H1 (cell line): ENCODE measurements around the gene TUBGCP2. TPM values are rescaled to one million over a fixed set of nuclear protein-coding genes. Genes with fewer than 3 reads are reported as not detected.

Experiments
- CTBP2 ChIP-seq: IDR thresholded peaks from 2 replicates; pipeline ENCODE4 v1.7.0; 2011; ENCODE audit warnings: borderline replicate concordance, mild to moderate bottlenecking, moderate library complexity, mixed read lengths, low read length; ENCODE audit not compliant: insufficient read depth, insufficient read length
- KDM4A ChIP-seq: IDR thresholded peaks from one replicate; pipeline ENCODE4 v1.7.1; 2012; ENCODE audit warnings: low read depth, mild to moderate bottlenecking, moderate library complexity, low read length, inconsistent platforms; ENCODE audit not compliant: severe bottlenecking
- PHF8 ChIP-seq: fragments of 200-600 bp; sonication (generic); conservative IDR thresholded peaks from 2 replicates; pipeline ENCODE4 v1.7.1; 2012; ENCODE audit warnings: low read depth, mild to moderate bottlenecking, inconsistent platforms, low read length, moderate library complexity
- POLR2A ChIP-seq, 2 experiments: IDR thresholded peaks; 1 replicate in 1 of 2; 2 replicates in 1 of 2; pipeline ENCODE4 v1.6.1; 2011; ENCODE audit warnings: low read depth in 2 of 2, low read length in 2 of 2, mild to moderate bottlenecking in 2 of 2; ENCODE audit errors: control extremely low read depth in 1 of 2
- polyA plus RNA-seq, 7 experiments: library from polyadenylated mRNA; depleted of rRNA in 3 of 7; stranded (reverse) in 5 of 7; unstranded in 2 of 7; fragments of >200 nt in 5 of 7; fragments of 200-250 nt in 2 of 7; gene quantifications; 1 replicate in 5 of 7; 2 replicates in 1 of 7; 4 replicates in 1 of 7; pipeline versions ENCODE4 v1.2.1 to v1.2.3, GENCODE V29; 2011 to 2013; ENCODE audit warnings: missing spikeins in 2 of 7, mixed read lengths in 2 of 7
- total RNA-seq: library from RNA; stranded (reverse); fragmentation: NEBNext Ultra II Directional; extraction: Animal tissue kit (Norgen Biotek cat#: 25700); gene quantifications from 2 replicates; pipeline ENCODE4 v1.2.1, GENCODE V29; 2021
- TF ChIP-seq, protein P1 (sequence below): fragments of 300-600 bp; sonication (generic); IDR thresholded peaks from 2 replicates; pipeline ENCODE4 v1.7.1; 2012; ENCODE audit warnings: low read length, moderate library complexity, mild to moderate bottlenecking, inconsistent platforms; ENCODE audit not compliant: insufficient replicate concordance
- TF ChIP-seq, protein P2 (sequence below), 3 experiments: IDR thresholded peaks; 1 replicate in 2 of 3; 2 replicates in 1 of 3; pipeline versions ENCODE4 v1.5.1 to v1.6.1; 2011; ENCODE audit warnings: low read length in 3 of 3, mild to moderate bottlenecking in 3 of 3, inconsistent platforms in 2 of 3, low read depth in 1 of 3, moderate library complexity in 1 of 3; ENCODE audit not compliant: insufficient read depth in 1 of 3; ENCODE audit errors: control extremely low read depth in 1 of 3

Gene TUBGCP2
- total and polyA plus RNA-seq, 2 of the 8 experiments (the other 6 are each of a cell fraction or from before 2014, with no cell fraction given) = 34.9 to 51.9 TPM

DNA sequence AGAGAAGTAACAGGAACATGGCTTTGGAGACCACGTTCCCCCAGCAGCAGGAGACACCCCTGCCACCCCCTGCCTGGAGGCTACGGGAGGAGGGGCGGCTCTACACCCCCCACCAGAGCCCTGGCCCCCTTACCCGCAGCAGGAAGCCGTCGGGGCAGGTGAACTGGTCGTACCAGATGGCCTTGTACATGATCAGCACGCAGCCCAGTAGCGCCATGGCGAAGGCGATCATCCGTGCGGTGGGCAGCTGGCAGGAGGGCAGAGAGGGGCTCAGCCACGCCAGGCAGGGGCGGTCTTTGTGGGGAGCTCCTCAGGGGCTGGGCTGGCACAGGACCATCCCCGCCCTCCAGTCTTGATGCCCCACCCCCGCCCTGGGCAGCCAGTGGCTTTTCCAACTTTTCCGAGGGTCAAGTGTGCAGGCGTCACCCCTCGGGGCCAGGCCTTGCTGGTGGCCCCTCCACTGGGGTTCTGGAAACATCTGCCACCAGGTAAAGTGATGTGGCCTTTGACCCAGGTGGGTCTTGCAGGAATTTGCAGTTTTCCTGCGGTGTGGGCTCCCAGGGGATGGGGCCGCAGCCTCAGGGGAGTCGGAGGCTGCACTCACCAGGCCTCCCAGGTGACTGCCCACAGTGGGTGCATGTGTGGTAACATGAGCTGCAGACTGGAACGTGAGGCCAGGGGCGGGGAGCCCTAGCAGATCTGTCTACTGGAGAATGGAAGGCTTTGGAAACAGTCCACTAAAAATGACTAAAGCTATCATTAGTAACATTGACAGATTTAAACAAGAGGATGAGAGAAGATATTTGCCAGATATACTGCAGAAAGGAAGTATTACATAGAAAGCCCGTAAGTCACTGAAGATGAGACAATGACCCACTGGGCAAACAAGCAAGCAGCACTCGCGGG is 18.3 kb upstream of the TUBGCP2 start (continued):
- TF ChIP-seq, protein P1, sequence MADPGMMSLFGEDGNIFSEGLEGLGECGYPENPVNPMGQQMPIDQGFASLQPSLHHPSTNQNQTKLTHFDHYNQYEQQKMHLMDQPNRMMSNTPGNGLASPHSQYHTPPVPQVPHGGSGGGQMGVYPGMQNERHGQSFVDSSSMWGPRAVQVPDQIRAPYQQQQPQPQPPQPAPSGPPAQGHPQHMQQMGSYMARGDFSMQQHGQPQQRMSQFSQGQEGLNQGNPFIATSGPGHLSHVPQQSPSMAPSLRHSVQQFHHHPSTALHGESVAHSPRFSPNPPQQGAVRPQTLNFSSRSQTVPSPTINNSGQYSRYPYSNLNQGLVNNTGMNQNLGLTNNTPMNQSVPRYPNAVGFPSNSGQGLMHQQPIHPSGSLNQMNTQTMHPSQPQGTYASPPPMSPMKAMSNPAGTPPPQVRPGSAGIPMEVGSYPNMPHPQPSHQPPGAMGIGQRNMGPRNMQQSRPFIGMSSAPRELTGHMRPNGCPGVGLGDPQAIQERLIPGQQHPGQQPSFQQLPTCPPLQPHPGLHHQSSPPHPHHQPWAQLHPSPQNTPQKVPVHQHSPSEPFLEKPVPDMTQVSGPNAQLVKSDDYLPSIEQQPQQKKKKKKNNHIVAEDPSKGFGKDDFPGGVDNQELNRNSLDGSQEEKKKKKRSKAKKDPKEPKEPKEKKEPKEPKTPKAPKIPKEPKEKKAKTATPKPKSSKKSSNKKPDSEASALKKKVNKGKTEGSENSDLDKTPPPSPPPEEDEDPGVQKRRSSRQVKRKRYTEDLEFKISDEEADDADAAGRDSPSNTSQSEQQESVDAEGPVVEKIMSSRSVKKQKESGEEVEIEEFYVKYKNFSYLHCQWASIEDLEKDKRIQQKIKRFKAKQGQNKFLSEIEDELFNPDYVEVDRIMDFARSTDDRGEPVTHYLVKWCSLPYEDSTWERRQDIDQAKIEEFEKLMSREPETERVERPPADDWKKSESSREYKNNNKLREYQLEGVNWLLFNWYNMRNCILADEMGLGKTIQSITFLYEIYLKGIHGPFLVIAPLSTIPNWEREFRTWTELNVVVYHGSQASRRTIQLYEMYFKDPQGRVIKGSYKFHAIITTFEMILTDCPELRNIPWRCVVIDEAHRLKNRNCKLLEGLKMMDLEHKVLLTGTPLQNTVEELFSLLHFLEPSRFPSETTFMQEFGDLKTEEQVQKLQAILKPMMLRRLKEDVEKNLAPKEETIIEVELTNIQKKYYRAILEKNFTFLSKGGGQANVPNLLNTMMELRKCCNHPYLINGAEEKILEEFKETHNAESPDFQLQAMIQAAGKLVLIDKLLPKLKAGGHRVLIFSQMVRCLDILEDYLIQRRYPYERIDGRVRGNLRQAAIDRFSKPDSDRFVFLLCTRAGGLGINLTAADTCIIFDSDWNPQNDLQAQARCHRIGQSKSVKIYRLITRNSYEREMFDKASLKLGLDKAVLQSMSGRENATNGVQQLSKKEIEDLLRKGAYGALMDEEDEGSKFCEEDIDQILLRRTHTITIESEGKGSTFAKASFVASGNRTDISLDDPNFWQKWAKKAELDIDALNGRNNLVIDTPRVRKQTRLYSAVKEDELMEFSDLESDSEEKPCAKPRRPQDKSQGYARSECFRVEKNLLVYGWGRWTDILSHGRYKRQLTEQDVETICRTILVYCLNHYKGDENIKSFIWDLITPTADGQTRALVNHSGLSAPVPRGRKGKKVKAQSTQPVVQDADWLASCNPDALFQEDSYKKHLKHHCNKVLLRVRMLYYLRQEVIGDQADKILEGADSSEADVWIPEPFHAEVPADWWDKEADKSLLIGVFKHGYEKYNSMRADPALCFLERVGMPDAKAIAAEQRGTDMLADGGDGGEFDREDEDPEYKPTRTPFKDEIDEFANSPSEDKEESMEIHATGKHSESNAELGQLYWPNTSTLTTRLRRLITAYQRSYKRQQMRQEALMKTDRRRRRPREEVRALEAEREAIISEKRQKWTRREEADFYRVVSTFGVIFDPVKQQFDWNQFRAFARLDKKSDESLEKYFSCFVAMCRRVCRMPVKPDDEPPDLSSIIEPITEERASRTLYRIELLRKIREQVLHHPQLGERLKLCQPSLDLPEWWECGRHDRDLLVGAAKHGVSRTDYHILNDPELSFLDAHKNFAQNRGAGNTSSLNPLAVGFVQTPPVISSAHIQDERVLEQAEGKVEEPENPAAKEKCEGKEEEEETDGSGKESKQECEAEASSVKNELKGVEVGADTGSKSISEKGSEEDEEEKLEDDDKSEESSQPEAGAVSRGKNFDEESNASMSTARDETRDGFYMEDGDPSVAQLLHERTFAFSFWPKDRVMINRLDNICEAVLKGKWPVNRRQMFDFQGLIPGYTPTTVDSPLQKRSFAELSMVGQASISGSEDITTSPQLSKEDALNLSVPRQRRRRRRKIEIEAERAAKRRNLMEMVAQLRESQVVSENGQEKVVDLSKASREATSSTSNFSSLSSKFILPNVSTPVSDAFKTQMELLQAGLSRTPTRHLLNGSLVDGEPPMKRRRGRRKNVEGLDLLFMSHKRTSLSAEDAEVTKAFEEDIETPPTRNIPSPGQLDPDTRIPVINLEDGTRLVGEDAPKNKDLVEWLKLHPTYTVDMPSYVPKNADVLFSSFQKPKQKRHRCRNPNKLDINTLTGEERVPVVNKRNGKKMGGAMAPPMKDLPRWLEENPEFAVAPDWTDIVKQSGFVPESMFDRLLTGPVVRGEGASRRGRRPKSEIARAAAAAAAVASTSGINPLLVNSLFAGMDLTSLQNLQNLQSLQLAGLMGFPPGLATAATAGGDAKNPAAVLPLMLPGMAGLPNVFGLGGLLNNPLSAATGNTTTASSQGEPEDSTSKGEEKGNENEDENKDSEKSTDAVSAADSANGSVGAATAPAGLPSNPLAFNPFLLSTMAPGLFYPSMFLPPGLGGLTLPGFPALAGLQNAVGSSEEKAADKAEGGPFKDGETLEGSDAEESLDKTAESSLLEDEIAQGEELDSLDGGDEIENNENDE = no peak
- TF ChIP-seq CTBP2 = no peak
- TF ChIP-seq, protein P2, sequence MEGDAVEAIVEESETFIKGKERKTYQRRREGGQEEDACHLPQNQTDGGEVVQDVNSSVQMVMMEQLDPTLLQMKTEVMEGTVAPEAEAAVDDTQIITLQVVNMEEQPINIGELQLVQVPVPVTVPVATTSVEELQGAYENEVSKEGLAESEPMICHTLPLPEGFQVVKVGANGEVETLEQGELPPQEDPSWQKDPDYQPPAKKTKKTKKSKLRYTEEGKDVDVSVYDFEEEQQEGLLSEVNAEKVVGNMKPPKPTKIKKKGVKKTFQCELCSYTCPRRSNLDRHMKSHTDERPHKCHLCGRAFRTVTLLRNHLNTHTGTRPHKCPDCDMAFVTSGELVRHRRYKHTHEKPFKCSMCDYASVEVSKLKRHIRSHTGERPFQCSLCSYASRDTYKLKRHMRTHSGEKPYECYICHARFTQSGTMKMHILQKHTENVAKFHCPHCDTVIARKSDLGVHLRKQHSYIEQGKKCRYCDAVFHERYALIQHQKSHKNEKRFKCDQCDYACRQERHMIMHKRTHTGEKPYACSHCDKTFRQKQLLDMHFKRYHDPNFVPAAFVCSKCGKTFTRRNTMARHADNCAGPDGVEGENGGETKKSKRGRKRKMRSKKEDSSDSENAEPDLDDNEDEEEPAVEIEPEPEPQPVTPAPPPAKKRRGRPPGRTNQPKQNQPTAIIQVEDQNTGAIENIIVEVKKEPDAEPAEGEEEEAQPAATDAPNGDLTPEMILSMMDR (IDR thresholded peaks at IDR 0.05; ENCODE audit: control extremely low read depth in 1 of 3, insufficient read depth in 1 of 3, low read depth in 1 of 3, low read length in 3 of 3) = no peak
- no peak for TF ChIP-seq KDM4A
- TF ChIP-seq POLR2A (IDR thresholded peaks at IDR 0.05; ENCODE audit: control extremely low read depth in 1 of 2, low read depth in 2 of 2, low read length in 2 of 2) = no peak
- TF ChIP-seq PHF8 = no peak
